BLaER1 treated with 17β-estradiol and CSF1 and Interleukin-3, amounts not matched to agents 10 nM and 100 nM (cell line): ENCODE measurements around the gene FBXO45.
"Not testable (repeated sequence)": the region's sequence is repeated elsewhere in the genome, so short reads cannot be mapped to it uniquely, and the experiment has no call there.

Experiments used
- H3K27ac ChIP-seq, 11 experiments: shearing (Covaris generic); formaldehyde crosslinking; 2 replicates each; pipeline ENCODE4 v1.8.1; 2022
- H3K27me3 ChIP-seq, 11 experiments: shearing (Covaris generic); formaldehyde crosslinking; 2 replicates each; pipeline ENCODE4 v1.8.1; 2022
- H3K36me3 ChIP-seq, 11 experiments: shearing (Covaris generic); formaldehyde crosslinking; 2 replicates each; pipeline ENCODE4 v1.8.1; 2022
- H3K4me1 ChIP-seq, 10 experiments: shearing (Covaris generic); formaldehyde crosslinking; 2 replicates each; pipeline ENCODE4 v1.8.1; 2022
- H3K4me2 ChIP-seq, 11 experiments: shearing (Covaris generic); formaldehyde crosslinking; 2 replicates each; pipeline ENCODE4 v1.8.1; 2022
- H3K4me3 ChIP-seq, 10 experiments: shearing (Covaris generic); formaldehyde crosslinking; 2 replicates each; pipeline ENCODE4 v1.8.1; 2022
- H3K9ac ChIP-seq, 11 experiments: shearing (Covaris generic); formaldehyde crosslinking; 2 replicates each; pipeline ENCODE4 v1.8.1; 2022
- H3K9me3 ChIP-seq, 11 experiments: shearing (Covaris generic); formaldehyde crosslinking; replicated peaks in 1 of 11; 2 replicates each; pipeline ENCODE4 v1.8.1; 2022
- H4K20me1 ChIP-seq, 11 experiments: shearing (Covaris generic); formaldehyde crosslinking; 2 replicates each; pipeline ENCODE4 v1.8.1; 2022
- Cebpa-rat ChIP-seq, 11 experiments: shearing (Covaris generic); IDR thresholded peaks; 2 replicates each; pipeline ENCODE4 v1.8.1; 2022

Gene FBXO45

DNA sequence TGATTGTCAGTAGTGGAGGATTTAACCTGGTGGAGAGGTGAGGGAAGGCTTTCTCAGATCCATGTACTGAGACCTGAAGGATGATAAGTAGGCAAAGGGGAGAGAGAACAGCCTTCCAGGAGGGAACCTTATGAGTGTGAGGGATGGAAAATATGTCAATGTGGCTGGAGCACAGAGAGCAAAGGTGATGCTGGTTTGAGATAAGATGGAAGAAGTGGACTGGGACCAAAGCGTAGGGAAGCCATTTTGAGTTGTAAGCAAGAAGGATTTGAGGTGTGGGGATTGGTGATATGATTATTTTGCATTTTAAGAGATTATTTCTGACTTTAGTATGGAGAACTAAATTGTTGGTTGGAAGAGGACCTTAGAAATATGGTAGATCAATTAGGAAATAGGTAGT, 3.9 kb downstream of the FBXO45 start:
- Histone ChIP-seq H3K27me3 (no peaks in the 10 kb centered on the region), H3K36me3 (peaks cover 1 to 13% (median 6%) of the 10 kb centered on the region in 11 experiments; a peak in 20 of 22 replicates), H3K9me3 (no peaks in the 10 kb centered on the region), H3K4me2 (peak overlapping the region in 7 of 11 experiments; percentile 2 to 92 (median 81); a peak in 13 of 22 replicates), H3K9ac (peak overlapping the region in 1 of 11 experiments; percentile 55; a peak in 1 of 22 replicates), H3K4me3 (0 out of 20 replicates have a peak overlapping the region, but pooled peaks of 1 of the 10 experiments have one; percentile 16), H3K4me1 (peaks cover 31 to 73% (median 46%) of the 10 kb centered on the region in 10 experiments), H3K27ac (peak overlapping the region in 1 of 11 experiments; percentile 9; a peak in 1 of 22 replicates), H4K20me1 (peaks cover 0 to 57% (median 23%) of the 10 kb centered on the region in 11 experiments; a peak in 14 of 22 replicates)
- TF ChIP-seq Cebpa-rat (IDR thresholded peaks at IDR 0.05) = no peak

DNA sequence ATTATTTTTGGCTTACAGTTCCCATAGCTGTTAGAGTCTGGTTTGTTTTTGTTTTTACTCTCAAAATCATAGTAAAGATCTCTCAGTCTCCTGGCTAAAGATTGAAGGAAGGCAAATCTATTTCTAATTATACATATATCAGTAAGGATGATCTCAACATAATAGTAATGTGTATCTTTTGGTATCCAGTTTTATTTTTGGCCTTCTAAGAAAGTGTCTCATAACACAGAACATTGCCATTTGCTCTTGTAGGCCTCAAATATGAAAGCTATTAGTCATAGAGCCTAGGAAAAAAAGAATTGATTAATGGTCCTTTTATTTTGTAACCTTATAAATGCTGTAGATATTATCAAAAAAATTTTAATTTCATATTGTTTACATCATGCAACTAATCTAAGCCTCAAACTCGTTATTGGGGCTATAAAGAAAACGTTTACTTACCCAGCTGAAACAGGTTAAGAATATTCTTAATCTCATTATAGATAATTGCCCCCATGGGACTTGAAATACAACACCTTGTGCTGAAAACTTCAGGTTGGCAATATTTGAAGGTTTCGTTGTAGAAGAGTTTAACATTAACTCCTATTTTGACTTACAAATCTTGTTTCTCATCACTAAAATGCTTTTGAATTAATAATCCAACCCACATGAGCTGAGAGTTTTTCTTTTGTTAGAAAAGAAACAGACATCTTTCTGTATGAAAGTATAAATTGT, 16.7 kb downstream of the FBXO45 start:
- no peak overlapping the region for H3K27ac ChIP-seq
- TF ChIP-seq Cebpa-rat (IDR thresholded peaks at IDR 0.05) = no peak
- H3K27me3 ChIP-seq = no peaks in the 10 kb centered on the region
- H3K9me3 ChIP-seq = no peaks in the 10 kb centered on the region
- H3K4me2 ChIP-seq = no peak overlapping the region
- H4K20me1 ChIP-seq = no peaks in the 10 kb centered on the region
- no peak overlapping the region for H3K4me3 ChIP-seq
- no peak overlapping the region for H3K9ac ChIP-seq
- H3K4me1 ChIP-seq = no peaks in the 10 kb centered on the region
- H3K36me3 ChIP-seq = peaks cover 51 to 81% (median 67%) of the 10 kb centered on the region in 11 experiments

DNA sequence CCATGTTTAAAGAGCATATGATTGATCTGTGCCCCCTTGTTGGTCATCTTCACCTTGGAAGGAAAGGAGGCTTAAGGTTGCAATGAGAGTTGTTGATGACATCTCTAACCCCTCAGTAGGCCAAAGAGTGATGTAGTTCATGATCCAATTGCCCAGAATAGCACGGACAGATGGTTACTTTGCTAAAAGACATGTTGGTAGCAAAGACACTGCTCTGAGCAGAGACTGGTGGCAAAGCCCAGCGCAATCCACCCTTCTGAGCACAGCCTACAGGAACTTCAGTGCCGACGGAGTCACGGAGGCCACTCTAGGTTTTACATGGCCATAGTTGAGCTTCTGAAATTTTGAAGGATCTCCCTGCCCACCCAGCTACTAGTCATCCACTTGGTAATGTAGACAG, 21.8 kb downstream of the FBXO45 start:
- no peaks in the 10 kb centered on the region for H3K4me1 ChIP-seq
- H3K4me2 ChIP-seq = no peak overlapping the region
- H3K4me3 ChIP-seq = no peak overlapping the region
- H3K27me3 ChIP-seq = no peaks in the 10 kb centered on the region
- no peaks in the 10 kb centered on the region for H3K9me3 ChIP-seq
- H3K27ac ChIP-seq = no peak overlapping the region
- TF ChIP-seq Cebpa-rat (IDR thresholded peaks at IDR 0.05) = no peak
- H3K36me3 ChIP-seq = peaks cover 10 to 33% (median 20%) of the 10 kb centered on the region in 11 experiments; a peak in 19 of 22 replicates
- no peaks in the 10 kb centered on the region for H4K20me1 ChIP-seq
- H3K9ac ChIP-seq = no peak overlapping the region

DNA sequence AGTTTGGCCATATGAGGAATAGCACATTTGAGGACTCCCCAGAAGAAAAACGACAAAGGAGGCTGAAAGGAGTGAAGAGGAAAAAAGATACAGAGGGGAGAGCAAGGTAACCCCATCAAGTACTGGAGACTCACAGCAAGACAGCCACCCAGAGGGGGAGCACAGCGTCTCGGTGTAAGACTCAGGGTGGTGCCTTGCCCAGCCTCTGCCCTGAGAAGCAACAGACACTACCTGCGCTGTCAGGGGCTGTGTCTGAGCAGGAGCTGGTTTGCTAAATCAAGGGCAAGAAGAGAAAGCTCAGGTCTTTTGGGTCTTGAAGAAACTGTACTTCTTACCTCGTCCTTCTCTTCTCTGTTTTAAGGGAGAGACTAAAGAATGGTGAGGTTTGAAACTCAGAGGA, 27.9 kb downstream of the FBXO45 start:
- Histone ChIP-seq H3K27me3 (peaks cover 0 to 5% (median 0%) of the 10 kb centered on the region in 11 experiments; a peak in 1 of 22 replicates), H3K27ac (no peak overlapping the region), H3K4me1 (peaks cover 0 to 10% (median 0%) of the 10 kb centered on the region in 10 experiments; a peak in 3 of 20 replicates), H3K36me3 (no peaks in the 10 kb centered on the region), H3K9ac (no peak overlapping the region), H3K4me3 (no peak overlapping the region), H3K9me3 (peaks cover 0 to 13% (median 9%) of the 10 kb centered on the region in 11 experiments; a peak in 10 of 22 replicates), H4K20me1 (no peaks in the 10 kb centered on the region), H3K4me2 (no peak overlapping the region; a peak in 1 of 22 replicates)
- TF ChIP-seq Cebpa-rat (IDR thresholded peaks at IDR 0.05) = no peak

DNA sequence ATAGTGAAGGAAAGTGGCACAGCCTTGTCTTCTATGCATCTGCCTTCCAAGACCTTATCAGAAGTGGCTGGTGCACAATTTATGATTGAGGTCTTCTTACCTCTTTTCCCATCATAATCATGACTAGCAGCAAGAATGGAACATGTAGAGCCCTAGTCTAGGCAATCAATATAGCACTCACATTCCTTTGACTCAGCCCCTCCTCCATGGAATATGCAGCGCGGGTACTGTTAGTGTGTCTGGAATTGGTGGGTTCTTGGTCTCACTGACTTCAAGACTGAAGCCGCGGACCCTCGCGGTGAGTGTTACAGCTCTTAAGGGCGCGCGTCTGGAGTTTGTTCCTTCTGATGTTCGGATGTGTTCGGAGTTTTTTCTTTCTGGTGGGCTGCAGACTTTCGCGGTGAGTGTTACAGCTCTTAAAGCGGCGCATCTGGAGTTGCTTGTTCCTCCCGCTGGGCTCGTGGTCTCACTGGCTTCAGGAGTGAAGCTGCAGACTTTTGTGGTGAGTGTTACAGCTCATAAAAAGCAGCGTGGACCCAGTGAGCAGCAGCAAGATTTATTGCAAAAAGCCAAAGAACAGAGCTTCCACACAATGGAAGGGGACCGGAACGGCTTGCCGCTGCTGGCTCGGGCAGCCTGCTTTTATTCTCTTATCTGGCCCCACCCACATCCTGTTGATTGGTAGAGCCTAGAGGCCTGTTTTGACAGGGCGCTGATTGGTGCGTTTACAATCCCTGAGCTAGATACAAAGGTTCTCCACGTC, 29.7 kb downstream of the FBXO45 start:
- H3K4me3 ChIP-seq = peak overlapping the region; percentile 9 to 51 (median 27); a peak in 10 of 20 replicates
- H4K20me1 ChIP-seq, H3K27me3 ChIP-seq, H3K9ac ChIP-seq, H3K36me3 ChIP-seq, H3K27ac ChIP-seq: not testable (repeated sequence)
- peak overlapping the region; percentile 19 to 67 (median 53); a peak in 20 of 22 replicates for H3K4me2 ChIP-seq
- peaks cover 0 to 10% (median 0%) of the 10 kb centered on the region in 10 experiments; a peak in 3 of 20 replicates for H3K4me1 ChIP-seq
- peaks cover 0 to 13% (median 9%) of the 10 kb centered on the region in 11 experiments; a peak in 10 of 22 replicates for H3K9me3 ChIP-seq

DNA sequence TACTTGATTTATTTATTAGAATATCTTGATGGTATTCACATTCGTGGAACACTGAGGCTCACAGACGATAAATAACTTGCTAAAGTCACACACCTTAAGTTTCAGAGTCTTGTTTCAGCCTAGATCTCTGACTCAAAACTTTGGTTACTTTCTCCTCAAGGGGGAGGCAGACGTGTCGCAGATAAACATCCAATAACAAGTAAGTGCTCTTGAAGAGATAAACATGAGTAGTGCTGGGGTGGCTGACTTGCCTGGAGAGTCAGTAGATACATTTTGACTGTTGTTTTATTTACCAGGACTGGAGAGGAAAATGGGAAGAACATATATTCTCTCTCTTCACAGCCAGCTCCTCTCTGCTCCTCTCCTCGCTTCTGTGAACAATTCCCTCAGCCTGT, 31.3 kb downstream of the FBXO45 start:
- peaks cover 0 to 5% (median 0%) of the 10 kb centered on the region in 11 experiments; a peak in 1 of 22 replicates for H3K27me3 ChIP-seq
- H3K9me3 ChIP-seq = peaks cover 0 to 13% (median 9%) of the 10 kb centered on the region in 11 experiments; a peak in 10 of 22 replicates
- no peak overlapping the region for H3K27ac ChIP-seq
- H3K9ac ChIP-seq = no peak overlapping the region
- no peaks in the 10 kb centered on the region for H4K20me1 ChIP-seq
- TF ChIP-seq Cebpa-rat (IDR thresholded peaks at IDR 0.05) = no peak
- no peak overlapping the region for H3K4me3 ChIP-seq
- no peak overlapping the region for H3K4me2 ChIP-seq
- peaks cover 4 to 14% (median 11%) of the 10 kb centered on the region in 10 experiments; a peak in 15 of 20 replicates for H3K4me1 ChIP-seq
- H3K36me3 ChIP-seq = no peaks in the 10 kb centered on the region

DNA sequence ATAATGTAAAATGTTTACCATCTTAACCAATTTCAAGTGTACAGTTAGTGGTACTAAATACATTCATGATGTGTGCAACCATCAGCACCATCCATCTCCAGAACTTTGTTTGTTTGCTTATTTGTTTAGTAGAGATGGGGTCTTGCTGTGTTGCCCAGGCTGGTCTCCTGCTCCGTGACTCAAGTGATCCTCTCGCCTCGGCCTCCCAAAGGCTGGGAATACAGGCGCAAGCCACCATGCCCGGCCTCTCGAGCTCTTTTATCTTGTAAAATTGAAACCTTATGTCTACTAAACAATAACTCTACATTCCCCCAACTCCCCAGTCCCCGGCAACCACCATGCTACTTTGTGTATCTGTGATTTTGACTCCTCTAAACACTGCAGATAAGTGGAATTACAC, 31.9 kb downstream of the FBXO45 start:
- H3K4me1 ChIP-seq = peaks cover 4 to 16% (median 11%) of the 10 kb centered on the region in 10 experiments; a peak in 15 of 20 replicates
- no peaks in the 10 kb centered on the region for H3K36me3 ChIP-seq
- H3K4me3 ChIP-seq = no peak overlapping the region
- H3K4me2 ChIP-seq = no peak overlapping the region
- TF ChIP-seq Cebpa-rat (IDR thresholded peaks at IDR 0.05) = no peak
- H3K27ac ChIP-seq = no peak overlapping the region
- peaks cover 0 to 5% (median 0%) of the 10 kb centered on the region in 11 experiments; a peak in 1 of 22 replicates for H3K27me3 ChIP-seq
- no peaks in the 10 kb centered on the region for H4K20me1 ChIP-seq
- no peak overlapping the region for H3K9ac ChIP-seq
- peaks cover 0 to 13% (median 9%) of the 10 kb centered on the region in 11 experiments; a peak in 10 of 22 replicates for H3K9me3 ChIP-seq

DNA sequence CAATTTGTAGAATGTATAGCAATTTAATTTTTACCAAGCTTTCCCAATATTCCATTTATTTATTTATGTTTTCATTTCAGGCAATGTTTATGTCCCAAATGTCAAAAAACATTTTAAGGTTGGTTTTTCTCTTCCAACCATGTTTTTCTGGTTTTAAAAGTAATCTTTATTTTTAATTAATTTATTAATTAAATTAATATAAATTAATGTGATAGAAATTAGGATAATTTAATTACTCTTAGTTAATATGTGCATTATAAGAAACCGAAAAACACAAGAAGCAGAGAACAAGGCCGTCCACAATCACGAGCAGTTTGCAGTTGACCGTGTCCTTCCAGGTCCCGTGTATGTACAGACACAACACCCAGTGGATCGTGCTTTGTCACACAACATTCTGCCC, 34.2 kb downstream of the FBXO45 start:
- Histone ChIP-seq H3K36me3 (no peaks in the 10 kb centered on the region), H3K9me3 (peaks cover 0 to 13% (median 9%) of the 10 kb centered on the region in 11 experiments; a peak in 10 of 22 replicates)
- TF ChIP-seq Cebpa-rat (IDR thresholded peaks at IDR 0.05) = no peak

DNA sequence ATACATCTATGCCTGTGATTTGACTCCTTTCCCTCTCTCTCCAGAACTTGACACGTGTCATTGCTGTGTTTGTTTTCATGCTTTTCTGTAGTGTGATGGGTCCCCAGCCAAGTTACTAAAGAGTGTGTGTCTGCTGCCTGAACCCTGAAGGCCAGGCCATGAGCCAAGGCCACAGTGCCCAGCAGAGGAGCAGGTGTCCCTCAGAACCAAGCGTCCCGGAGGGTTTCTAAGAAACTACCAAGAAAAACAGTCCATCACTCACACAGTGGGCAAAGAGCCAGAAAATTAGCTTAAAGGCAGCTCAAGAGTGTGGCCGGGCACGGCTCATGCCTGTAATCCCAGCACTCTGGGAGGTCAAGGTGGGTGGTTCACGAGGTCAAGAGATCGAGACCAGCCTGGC, 35.2 kb downstream of the FBXO45 start:
- Histone ChIP-seq H3K36me3 (no peaks in the 10 kb centered on the region), H3K9ac (no peak overlapping the region), H3K4me2 (peak overlapping the region in 7 of 11 experiments; percentile 19 to 54 (median 49); a peak in 10 of 22 replicates), H3K27ac (no peak overlapping the region), H3K4me3 (no peak overlapping the region), H3K27me3 (no peaks in the 10 kb centered on the region), H3K4me1 (peaks cover 0 to 16% (median 10%) of the 10 kb centered on the region in 10 experiments; a peak in 12 of 20 replicates), H4K20me1 (no peaks in the 10 kb centered on the region), H3K9me3 (peaks cover 0 to 8% (median 5%) of the 10 kb centered on the region in 11 experiments; a peak in 10 of 22 replicates)
- TF ChIP-seq Cebpa-rat (IDR thresholded peaks at IDR 0.05) = no peak

More for the DNA sequence above, 34.2 kb downstream of the FBXO45 start:
- H4K20me1 ChIP-seq = no peaks in the 10 kb centered on the region
- H3K27ac ChIP-seq = no peak overlapping the region
- no peak overlapping the region for H3K4me3 ChIP-seq
- peaks cover 0 to 5% (median 0%) of the 10 kb centered on the region in 11 experiments; a peak in 1 of 22 replicates for H3K27me3 ChIP-seq
- H3K4me1 ChIP-seq = peaks cover 0 to 16% (median 10%) of the 10 kb centered on the region in 10 experiments; a peak in 12 of 20 replicates
- no peak overlapping the region for H3K4me2 ChIP-seq
- no peak overlapping the region for H3K9ac ChIP-seq
